ENCODE data around the gene JAKMIP2. TPM values are rescaled to one million over a fixed set of nuclear protein-coding genes. Genes with fewer than 3 reads are reported as not detected.

JAKMIP2 gene
- total RNA-seq, 2 donors from 2014 or later, result 0.10 to 0.42 TPM

DNA sequence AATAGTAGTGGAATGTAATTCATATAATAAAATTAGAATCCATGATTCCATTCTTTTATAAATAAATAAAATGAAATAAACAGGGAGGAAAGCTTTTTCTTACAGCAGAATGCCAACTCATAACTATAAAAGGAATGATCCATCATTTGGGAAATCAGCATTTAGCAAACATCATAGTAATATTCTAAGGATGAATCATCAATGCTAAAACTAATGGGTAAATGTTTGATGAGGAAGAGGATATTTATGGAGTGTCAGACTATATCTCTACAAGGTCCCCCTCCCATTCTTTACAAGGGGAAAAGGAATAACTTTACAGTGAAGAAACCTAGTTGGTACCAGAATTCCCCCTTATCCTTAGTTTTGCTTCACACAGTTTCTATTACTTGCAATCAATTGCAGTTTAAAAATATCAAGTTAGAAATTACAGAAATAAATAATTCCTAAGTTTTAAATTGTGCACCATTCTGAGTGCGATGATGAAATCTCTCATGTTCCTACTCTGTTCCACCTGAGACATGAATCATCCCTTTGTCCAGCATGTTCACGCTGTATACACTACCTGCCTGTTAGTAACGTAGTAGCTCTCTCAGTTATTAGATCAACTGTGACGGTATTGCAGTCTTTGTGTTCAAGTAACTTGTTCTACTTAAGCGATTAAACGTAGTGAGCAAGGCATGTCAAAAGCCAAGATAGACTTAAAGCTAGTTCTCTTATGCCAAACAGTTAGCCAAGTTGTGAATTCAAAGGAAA lies 14.2 kb upstream of the JAKMIP2 start:
- intact Hi-C loops (cut with DNase I), result no loop called here

GRCh38 chr5:147791181-147791580 lies 8.7 kb upstream of the JAKMIP2 start:
- intact Hi-C loops (cut with DNase I), result no loop called here
- DNase-seq (ENCODE audit: low spot score), result no peak

More for the DNA sequence above, 14.2 kb upstream of the JAKMIP2 start:
- no peak for DNase-seq (ENCODE audit: low spot score)

- intact Hi-C loops (cut with DNase I), result no loop called here
- DNase-seq (ENCODE audit: low spot score), result no peak
Measured at GRCh38 chr5:147789820-147790219, 7.3 kb upstream of the JAKMIP2 start.

- intact Hi-C loops (cut with DNase I), result no loop called here
- no peak for DNase-seq (ENCODE audit: low spot score)
Measured at GRCh38 chr5:147788023-147788422, 5.5 kb upstream of the JAKMIP2 start.

DNA sequence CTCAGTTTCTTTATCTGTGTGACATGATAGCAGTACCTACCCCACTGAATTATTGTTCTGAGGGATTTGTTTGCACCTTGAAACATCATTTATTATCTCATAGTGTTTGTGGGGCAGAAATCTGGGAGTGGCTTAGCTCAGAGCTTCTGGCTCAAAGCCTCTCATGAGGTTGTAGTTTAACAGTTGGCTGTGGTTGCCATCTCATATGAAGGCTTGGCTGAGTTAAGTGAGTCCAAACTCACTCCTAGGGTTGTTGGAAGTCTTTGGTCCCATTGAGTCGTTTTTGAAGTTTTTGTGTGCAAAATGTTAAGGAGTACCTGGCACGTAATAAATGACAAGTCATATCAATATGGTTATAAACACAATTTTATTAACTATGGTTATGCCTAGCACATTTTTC lies 3.6 kb upstream of the JAKMIP2 start:
- intact Hi-C loops (cut with DNase I), result no loop called here

GRCh38 chr5:147784146-147784987 lies 1.8 kb upstream of the JAKMIP2 start:
- no peak for DNase-seq (ENCODE audit: low spot score)
- intact Hi-C loops (cut with DNase I), result no loop called here

More for the DNA sequence above, 3.6 kb upstream of the JAKMIP2 start:
- no peak for DNase-seq (ENCODE audit: low spot score)

- intact Hi-C loops (cut with DNase I), result no loop called here
- no peak for DNase-seq (ENCODE audit: low spot score)
Measured at GRCh38 chr5:147780924-147781573, 1.5 kb downstream of the JAKMIP2 start.

DNA sequence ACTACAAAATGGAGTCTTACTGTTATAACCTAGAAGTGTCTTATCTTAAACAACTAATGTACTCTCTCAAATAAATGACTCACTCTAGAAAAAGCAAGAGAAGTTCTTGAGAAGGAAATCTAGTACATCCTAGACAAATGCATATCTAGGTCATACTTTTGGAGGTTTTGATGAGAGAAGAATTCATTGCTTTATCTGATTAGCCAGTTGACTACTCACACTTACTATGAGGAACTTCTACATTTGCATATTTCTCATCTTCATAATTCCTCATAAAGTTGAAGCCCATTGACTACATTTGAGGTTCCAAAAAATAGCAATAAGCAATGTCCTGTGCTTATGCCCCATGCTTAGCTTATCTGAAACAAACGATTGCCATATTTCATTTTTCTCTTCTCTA lies 2.8 kb downstream of the JAKMIP2 start:
- intact Hi-C loops (cut with DNase I), result no loop called here
- DNase-seq (ENCODE audit: low spot score), result no peak

GRCh38 chr5:147776989-147777388 lies 5.5 kb downstream of the JAKMIP2 start:
- intact Hi-C loops (cut with DNase I), result no loop called here
- no peak for DNase-seq (ENCODE audit: low spot score)

GRCh38 chr5:147773587-147773986 lies 8.9 kb downstream of the JAKMIP2 start:
- intact Hi-C loops (cut with DNase I), result no loop called here
- DNase-seq (ENCODE audit: low spot score), result no peak

DNA sequence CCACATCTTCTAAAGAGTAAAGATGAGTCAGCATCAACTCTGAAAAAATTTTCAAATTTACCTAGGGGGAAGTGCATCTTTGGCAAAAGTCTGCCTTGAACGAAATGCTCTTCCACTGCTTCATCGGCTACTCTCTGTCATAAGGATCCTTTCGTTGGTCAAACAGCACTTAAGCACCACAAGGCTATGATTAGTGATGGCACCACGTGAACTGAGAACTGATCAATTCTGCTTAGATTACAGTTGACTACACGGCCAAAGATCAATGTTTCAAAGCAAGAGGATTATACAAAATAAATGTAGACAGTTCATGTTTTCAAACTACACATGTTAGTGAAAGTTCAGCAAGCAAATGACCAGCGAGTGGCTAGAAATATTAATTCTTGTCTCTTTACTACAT lies 9.4 kb downstream of the JAKMIP2 start:
- no peak for DNase-seq (ENCODE audit: low spot score)
- intact Hi-C loops (cut with DNase I), result no loop called here

DNA sequence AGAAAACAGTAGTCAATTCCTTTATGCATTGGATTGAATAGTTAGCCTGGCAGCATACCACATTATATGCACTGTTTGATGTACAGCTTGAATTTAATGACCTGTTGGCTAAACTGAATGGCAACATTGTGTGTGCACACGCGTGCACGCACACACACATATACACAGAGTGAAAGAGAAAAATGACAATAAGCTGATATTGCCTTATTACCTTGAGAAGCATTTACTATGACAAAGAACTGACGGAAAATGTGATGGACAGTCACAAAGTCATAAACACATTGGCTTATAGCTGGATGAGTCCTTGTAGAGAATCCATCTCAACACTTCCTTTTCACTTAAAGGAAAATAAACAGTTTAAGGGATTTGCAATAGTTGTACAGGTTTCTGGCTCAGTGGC lies 15.5 kb downstream of the JAKMIP2 start:
- no peak for DNase-seq (ENCODE audit: low spot score)
- intact Hi-C loops (cut with DNase I), result no loop called here

DNA sequence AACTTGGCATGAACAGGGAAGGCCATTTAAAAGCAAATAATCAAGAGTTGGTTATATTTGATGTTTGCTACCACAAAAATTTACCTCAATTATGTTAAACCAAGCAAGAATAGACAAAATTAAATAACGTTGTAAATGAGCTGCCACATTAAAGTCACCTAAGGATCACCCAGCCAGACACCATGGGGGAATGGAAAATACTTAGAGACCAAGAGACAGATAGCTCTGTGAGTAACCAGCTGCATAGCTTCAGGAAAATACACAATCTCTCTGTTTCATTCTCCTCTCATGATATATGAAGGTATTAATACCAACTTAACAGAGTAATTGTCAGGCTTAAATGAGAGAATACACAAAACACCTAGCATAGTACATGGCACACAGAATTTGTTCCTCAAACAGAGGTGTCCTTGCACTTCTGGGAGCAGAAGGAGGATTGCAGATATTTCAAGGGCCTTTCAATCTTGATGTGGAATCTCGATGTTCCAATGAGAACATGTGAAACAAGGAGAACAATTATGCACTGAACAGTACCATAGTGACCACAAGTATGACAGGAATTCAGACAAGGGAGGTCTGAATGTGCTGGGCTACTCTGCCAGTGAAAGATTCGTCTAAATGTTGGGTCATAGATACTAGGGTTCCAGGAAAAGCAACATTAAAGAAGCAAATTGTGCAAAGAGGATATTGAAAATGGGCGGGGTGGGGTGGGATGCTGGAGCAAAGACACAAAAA lies 18.6 kb downstream of the JAKMIP2 start:
- DNase-seq (ENCODE audit: low spot score), result no peak
- intact Hi-C loops (cut with DNase I), result no loop called here

DNA sequence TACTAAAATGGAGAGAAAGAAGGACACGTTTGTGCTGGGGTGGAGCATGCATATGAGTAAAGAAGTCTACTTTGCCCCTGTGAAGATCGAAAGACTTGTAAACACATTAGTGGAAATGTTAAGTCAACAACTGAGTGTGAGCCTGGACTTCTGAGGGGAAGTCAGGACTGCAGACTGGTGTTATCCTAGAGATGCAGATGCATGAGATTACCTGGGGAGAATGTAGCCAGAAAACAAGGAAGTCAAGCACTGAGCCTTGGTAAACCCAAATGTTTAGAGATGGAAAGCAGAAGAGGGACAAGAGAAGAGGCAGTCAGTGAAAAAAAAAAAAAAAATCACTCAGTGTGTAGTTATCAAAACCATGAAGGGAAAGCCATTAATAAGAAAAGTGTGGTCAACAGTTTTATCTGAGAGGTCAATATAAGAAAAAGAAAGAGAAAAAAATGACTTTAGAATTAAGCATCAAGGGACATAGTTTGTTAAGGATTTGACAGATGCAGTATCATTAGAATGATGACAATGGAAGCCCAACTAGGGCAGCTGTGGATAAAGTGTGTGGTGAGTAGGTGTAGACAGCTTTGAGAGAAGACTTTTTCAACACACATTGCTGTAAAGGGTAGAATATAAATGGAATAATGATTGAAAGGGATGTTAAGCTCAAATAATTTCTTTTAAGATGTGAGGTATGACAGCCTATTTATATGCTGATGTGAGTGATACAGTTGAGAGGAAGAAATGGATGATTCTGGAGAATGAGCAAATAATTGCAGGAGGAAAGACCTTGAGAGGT lies 22.2 kb downstream of the JAKMIP2 start:
- intact Hi-C loops (cut with DNase I), result no loop called here
- DNase-seq (ENCODE audit: low spot score), result no peak

DNA sequence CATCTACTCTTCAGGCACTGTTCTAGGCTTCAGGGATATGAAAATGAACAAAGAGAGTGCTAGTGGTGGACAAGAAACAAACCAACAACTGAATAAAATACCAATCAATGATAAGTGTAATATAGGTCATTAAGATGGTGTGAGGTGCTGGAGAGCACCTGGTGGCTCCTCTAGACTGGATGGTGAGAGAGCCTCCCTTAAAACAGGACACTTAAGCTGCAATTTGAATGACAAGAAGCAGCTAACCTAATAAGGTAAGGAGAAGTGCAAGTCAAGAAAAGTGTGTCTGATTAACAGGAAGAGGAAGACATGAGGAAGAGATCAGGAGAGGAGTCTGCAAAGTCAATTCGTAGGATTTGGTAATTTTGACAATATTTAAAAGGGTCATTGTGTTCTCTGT lies 23.1 kb downstream of the JAKMIP2 start:
- no peak for DNase-seq (ENCODE audit: low spot score)
- intact Hi-C loops (cut with DNase I), result no loop called here

DNA sequence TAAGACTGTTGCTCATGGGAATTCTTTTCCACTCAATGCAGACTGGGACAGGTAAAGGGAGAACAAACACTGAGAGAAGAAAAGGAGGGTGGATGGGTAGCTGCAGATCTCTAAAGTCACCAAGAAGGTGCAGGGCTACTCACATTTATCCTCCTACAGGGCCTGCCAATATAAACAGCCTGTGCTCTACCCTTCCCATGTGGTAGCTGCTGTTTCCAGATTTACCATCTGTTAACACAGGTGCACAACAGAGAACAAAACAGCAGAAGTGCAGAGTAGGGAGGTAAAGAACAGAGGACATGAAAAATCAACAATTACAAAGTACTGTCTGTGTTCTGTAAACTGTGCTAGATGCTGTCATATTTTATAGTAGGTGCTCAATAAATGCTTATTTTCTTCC lies 26.0 kb downstream of the JAKMIP2 start:
- intact Hi-C loops (cut with DNase I), result no loop called here
- no peak for DNase-seq (ENCODE audit: low spot score)

DNA sequence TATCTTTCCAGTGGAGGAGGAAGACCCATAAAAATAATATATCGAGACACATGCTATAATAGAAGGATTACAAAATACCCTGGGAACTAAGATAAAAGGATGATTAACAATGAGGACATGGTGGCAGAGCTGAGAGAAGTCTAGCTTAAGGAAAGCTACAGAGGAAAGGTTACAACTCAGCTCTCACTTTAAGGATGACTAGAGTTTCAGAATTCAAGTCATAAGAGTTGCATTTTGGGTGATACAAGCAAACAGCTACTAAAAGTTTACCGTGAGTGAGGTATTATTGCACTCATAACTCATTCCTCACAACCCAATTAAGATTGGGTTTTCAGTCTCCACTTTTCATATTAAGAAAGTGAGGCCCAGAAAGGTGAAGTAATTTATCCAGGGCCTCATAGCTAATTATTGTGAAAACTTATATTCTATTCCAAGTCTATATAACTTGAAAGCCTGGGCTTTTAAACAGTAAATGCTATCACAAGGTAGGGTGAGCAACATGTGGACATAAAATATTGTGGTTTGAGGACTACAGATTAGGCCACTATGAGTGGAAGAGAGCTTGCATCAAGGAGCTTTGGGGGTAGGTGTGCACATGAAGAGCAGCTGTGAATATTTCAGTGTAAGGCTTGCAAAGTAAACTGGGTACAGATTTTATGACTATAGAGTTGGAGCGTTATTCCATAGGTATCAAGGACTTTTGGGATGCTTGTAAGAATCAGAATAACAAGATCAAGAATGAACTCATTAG lies 28.0 kb downstream of the JAKMIP2 start:
- DNase-seq (ENCODE audit: low spot score), result no peak
- intact Hi-C loops (cut with DNase I), result no loop called here

DNA sequence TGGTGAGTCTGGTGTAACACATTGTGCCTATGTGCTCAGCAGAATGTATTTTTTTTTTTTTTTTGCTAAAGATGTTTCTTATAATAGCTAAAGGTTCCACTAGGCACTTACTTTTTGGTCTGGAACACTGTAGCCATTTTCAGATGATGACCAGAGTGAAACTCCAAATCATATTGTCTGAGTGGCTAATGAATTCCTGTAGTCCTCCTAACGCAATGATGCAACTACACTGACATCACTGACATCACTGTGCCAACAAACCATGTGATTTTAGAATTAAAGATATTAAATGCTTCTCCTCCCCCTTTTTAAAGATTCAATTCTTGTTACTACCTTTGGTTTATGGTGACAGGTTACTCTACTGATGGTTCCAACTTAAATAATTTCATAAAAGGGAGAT lies 28.8 kb downstream of the JAKMIP2 start:
- no peak for DNase-seq (ENCODE audit: low spot score)
- intact Hi-C loops (cut with DNase I), result no loop called here

Measured in posterior vena cava (tissue), 2 donors.